NCI-H2196 treated with DMSO at 0.1 percent for 48 hours (cell line): ENCODE results near the gene PADI1.

Experiments used
- DNase-seq: peaks from one replicate; lab custom pipeline; 2025; ENCODE audit not compliant: unreplicated experiment; lab: John Stamatoyannopoulos, UW

Gene PADI1

DNA sequence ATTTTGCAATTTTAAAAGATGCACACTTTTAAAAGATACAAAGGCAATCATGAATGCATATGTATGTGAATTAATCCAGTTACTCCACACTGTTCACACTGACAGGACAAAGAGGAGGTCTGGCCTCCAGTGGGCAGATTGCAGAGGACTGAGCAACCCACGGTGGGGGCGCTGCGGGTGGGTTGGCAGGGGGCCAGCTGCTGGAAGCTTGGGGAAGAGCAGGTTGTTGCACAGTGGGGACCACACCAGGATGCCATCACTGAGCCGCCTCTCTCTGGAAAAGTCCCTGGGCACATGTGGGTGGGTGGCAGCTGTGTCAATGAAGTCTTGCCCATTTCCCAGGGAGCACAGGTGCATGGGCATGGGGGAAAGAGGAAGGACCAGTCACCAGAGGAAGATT lies 90.4 kb downstream of the PADI1 start:
- DNase-seq: no peak
